ENCODE results near the gene EEF1AKMT1. TPM values are rescaled to one million over a fixed set of nuclear protein-coding genes. Genes with fewer than 3 reads are reported as not detected.

Gene EEF1AKMT1
- total RNA-seq, 1 experiment from 2014 or later = 8.9 TPM

DNA sequence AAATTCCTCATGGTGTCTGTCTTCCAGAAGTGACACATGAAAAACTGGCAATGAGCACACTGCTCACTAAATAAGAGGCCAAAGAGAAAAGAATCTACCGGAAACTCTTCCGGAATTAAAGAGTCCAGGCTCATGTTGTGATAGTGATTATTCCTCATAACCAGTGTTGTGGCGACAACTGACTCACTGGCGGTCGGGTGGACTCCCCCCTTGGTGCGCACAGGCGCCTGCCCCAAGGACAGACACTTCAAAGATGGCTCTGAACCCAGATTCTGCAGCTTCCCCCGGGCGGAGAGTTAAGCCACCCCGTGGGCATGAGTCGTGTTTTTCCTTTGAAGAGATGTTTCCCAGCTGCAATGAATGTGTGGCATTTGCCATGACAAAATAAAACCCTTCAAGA is 60.0 kb downstream of the EEF1AKMT1 start:
- H3K27me3 ChIP-seq (ENCODE audit: insufficient read depth, low read depth) = no peaks in the 10 kb centered on the region
- H3K9me3 ChIP-seq (ENCODE audit: insufficient read depth, low read depth) = no peaks in the 10 kb centered on the region
- intact Hi-C loops (cut with micrococcal nuclease; ENCODE audit: unreplicated experiment) = loop anchor here (5.0 kb wide), 2 partner anchors 99 to 216 kb away; no protein-coding TSS in a partner anchor
- H3K4me1 ChIP-seq (replicated peaks; ENCODE audit: insufficient read depth) = no peaks in the 10 kb centered on the region
- H3K79me2 ChIP-seq (ENCODE audit: low read depth) = no peaks in the 10 kb centered on the region
- H3K9me2 ChIP-seq (ENCODE audit: insufficient read depth) = no peaks in the 10 kb centered on the region
- H3K4me3 ChIP-seq = no peak overlapping the region
- H3K4me2 ChIP-seq = no peak overlapping the region
- H3F3A ChIP-seq (ENCODE audit: insufficient read depth, low read depth) = peaks cover 4% of the 10 kb centered on the region; the same call in 1 of the 2 replicates
- 0 out of 2 replicates have a peak, but pooled peaks cover 4% of the 10 kb centered on the region for H4K20me1 ChIP-seq (ENCODE audit: insufficient read depth)
- ChIA-PET CTCF (interaction anchor here (0.6 kb wide), 1 partner anchor 205 kb away, joined by 4 read pairs; no protein-coding TSS in a partner anchor), POLR2A (ENCODE audit: unreplicated experiment) (no interaction called here)
- BruUV-seq (replicated peaks) = no TSS peak
- DNase-seq = no peak
- TF ChIP-seq, protein P1, sequence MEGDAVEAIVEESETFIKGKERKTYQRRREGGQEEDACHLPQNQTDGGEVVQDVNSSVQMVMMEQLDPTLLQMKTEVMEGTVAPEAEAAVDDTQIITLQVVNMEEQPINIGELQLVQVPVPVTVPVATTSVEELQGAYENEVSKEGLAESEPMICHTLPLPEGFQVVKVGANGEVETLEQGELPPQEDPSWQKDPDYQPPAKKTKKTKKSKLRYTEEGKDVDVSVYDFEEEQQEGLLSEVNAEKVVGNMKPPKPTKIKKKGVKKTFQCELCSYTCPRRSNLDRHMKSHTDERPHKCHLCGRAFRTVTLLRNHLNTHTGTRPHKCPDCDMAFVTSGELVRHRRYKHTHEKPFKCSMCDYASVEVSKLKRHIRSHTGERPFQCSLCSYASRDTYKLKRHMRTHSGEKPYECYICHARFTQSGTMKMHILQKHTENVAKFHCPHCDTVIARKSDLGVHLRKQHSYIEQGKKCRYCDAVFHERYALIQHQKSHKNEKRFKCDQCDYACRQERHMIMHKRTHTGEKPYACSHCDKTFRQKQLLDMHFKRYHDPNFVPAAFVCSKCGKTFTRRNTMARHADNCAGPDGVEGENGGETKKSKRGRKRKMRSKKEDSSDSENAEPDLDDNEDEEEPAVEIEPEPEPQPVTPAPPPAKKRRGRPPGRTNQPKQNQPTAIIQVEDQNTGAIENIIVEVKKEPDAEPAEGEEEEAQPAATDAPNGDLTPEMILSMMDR (conservative IDR thresholded peaks at IDR 0.05) = no peak
- no peak for TF ChIP-seq EZH2 (IDR thresholded peaks at IDR 0.05; ENCODE audit: low read depth)
- H3K36me3 ChIP-seq (ENCODE audit: low read depth) = no peaks in the 10 kb centered on the region
- no peak overlapping the region for H3K27ac ChIP-seq
- no peak overlapping the region for H2AFZ ChIP-seq

DNA sequence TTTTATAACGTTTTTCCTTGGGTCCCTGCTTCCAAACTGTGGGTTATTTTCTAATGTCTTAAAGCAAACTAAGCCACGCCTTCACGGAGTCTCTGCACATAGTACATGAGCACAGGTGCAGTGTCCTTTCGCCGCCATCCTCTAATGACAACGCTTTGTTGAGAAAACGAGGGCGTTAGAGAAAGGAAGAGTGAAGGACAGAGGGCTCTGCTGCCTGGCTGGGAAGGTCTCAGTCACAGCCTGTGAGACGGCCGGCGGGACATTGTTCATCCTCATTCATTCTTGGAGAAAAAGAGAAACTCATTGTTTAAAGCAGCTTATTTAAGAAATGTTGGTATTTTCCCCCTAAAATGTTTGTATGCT is 60.8 kb downstream of the EEF1AKMT1 start:
- Histone ChIP-seq H3K27me3 (ENCODE audit: insufficient read depth, low read depth) (no peaks in the 10 kb centered on the region), H3K4me3 (peak overlapping the region; percentile 10; the same call in 1 of the 2 replicates), H3K9me3 (ENCODE audit: insufficient read depth, low read depth) (no peaks in the 10 kb centered on the region), H3K27ac (no peak overlapping the region), H3F3A (ENCODE audit: insufficient read depth, low read depth) (peaks cover 4% of the 10 kb centered on the region; the same call in 1 of the 2 replicates), H3K79me2 (ENCODE audit: low read depth) (no peaks in the 10 kb centered on the region), H4K20me1 (ENCODE audit: insufficient read depth) (0 out of 2 replicates have a peak, but pooled peaks cover 4% of the 10 kb centered on the region), H3K36me3 (ENCODE audit: low read depth) (no peaks in the 10 kb centered on the region), H3K4me2 (peak overlapping the region; percentile 55), H3K9me2 (ENCODE audit: insufficient read depth) (no peaks in the 10 kb centered on the region), H2AFZ (peak overlapping the region; percentile 36; the same call in 1 of the 2 replicates), H3K4me1 (replicated peaks; ENCODE audit: insufficient read depth) (no peaks in the 10 kb centered on the region)
- TF ChIP-seq, protein P1 (conservative IDR thresholded peaks at IDR 0.05) = no peak
- no peak for TF ChIP-seq EZH2 (IDR thresholded peaks at IDR 0.05; ENCODE audit: low read depth)
- ChIA-PET POLR2A (ENCODE audit: unreplicated experiment) (no interaction called here), CTCF (interaction anchor here (0.6 kb wide), 1 partner anchor 206 kb away, joined by 4 read pairs; no protein-coding TSS in a partner anchor)
- intact Hi-C loops (cut with micrococcal nuclease; ENCODE audit: unreplicated experiment) = loop anchor here (5.0 kb wide), 2 partner anchors 99 to 216 kb away; no protein-coding TSS in a partner anchor
- BruUV-seq (replicated peaks) = no TSS peak
- no peak for DNase-seq

DNA sequence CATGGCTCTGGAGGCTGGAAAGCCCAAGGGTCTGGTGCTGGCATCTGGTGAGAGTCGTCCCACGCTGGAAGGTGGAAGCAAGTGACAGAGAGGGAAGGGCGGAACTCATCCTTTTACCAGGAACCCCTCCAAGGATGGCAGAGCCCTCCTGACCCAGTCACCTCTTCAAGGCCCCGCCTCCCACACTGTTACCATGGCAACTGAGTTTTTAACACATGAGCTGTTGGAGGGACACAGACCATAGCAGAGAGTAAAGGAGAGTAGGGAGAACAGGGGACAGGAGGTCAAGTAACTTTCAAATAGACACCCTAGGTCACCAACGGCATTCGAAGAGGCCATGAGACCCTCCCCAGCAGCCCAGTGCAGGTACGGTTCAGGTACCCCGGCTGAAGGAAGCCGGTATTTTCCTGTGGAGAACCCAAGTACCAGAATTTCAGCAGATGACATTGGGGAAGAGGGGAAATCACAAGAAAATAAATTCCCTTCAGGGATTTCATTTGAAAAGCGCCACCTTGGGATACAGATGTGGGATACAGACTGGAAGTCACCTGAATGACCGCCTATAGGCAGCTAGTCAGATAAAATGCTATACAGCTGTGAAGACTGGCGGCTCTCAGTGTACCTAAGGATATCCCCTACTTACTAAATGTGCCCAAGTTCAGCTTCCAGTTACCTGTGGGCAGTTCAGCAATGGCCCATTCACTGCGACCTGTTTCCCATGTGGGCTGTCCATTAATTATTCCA is 62.3 kb downstream of the EEF1AKMT1 start:
- Histone ChIP-seq H3K4me2 (peak overlapping the region; percentile 55), H3K36me3 (ENCODE audit: low read depth) (no peaks in the 10 kb centered on the region), H3K4me1 (replicated peaks; ENCODE audit: insufficient read depth) (no peaks in the 10 kb centered on the region), H3K9me3 (ENCODE audit: insufficient read depth, low read depth) (no peaks in the 10 kb centered on the region), H4K20me1 (ENCODE audit: insufficient read depth) (0 out of 2 replicates have a peak, but pooled peaks cover 4% of the 10 kb centered on the region), H3F3A (ENCODE audit: insufficient read depth, low read depth) (peaks cover 4% of the 10 kb centered on the region; the same call in 1 of the 2 replicates), H3K27me3 (ENCODE audit: insufficient read depth, low read depth) (no peaks in the 10 kb centered on the region), H3K79me2 (ENCODE audit: low read depth) (no peaks in the 10 kb centered on the region), H3K4me3 (no peak overlapping the region), H3K27ac (no peak overlapping the region), H2AFZ (no peak overlapping the region), H3K9me2 (ENCODE audit: insufficient read depth) (no peaks in the 10 kb centered on the region)
- CTCF ChIA-PET = no interaction called here
- no peak for DNase-seq
- POLR2A ChIA-PET (ENCODE audit: unreplicated experiment) = no interaction called here
- intact Hi-C loops (cut with micrococcal nuclease; ENCODE audit: unreplicated experiment) = loop anchor here (1.0 to 5.0 kb wide), 3 partner anchors 101 to 214 kb away; no protein-coding TSS in a partner anchor
- BruUV-seq (replicated peaks) = no TSS peak
- TF ChIP-seq, protein P1 (conservative IDR thresholded peaks at IDR 0.05) = peak; percentile 55
- no peak for TF ChIP-seq EZH2 (IDR thresholded peaks at IDR 0.05; ENCODE audit: low read depth)
